Measurements from ENCODE around the gene ORM2.

GRCh38 chr9:114299286-114300152 lies 30.1 kb upstream of the ORM2 start:
- TF ChIP-seq YY1 (IDR thresholded peaks at IDR 0.05; ENCODE audit: insufficient read depth, insufficient read length) (no peak), SUZ12 (IDR thresholded peaks at IDR 0.05; ENCODE audit: extremely low read depth, insufficient read depth, insufficient read length) (no peak), ZNF274 (IDR thresholded peaks at IDR 0.05; ENCODE audit: low read depth, low read length) (no peak)
